ENCODE data around the gene PPP1R37.
"Not testable (repeated sequence)": the region's sequence is repeated elsewhere in the genome, so short reads cannot be mapped to it uniquely, and the experiment has no call there.

The PPP1R37 gene

DNA sequence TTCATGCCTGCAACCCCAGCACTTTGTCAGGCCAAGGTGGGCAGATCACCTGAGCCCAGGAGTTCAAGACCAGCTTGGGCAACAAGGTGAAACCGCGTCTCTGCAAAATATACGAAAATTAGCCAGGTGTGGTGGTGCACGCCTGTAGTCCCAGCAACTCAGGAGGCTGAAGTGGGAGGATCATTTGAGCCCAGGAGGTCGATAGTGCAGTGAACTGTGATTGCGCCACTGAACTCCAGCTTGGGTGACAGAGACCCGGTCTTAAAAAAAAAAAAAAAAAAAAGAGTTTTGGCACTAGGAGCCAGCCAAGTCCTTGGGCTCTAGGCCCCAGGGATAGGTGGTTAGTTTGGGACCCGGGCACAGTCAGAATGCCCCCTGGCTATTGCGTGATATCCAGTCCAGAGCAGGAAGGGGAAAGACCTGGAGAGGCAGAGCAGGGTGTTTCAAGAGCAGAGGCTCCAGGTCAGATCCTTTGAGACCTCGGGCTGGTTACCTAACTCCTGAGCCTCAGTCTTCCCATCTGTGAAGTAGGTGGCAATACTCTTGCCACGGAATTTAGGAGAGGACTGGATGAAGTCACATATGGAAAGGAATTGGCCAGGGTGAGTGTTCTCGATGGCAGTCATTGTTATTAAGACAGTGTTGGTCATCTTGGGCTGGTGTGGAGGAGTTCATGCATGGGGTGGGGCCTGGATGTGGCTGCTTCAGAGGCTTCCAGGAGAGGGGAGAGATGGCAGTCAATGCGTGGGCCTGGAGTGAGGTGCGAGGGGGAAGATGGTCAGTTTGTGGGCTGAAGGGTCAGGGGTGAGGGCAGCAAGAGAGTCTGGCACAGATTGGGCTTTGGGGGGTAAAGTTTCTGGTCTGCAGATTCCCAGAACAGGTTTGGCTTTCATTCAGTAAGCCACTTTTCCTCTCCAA is 2.8 kb downstream of the PPP1R37 start:
- no peak for DNase-seq (ENCODE audit: low read depth in 2 of 2)

DNA sequence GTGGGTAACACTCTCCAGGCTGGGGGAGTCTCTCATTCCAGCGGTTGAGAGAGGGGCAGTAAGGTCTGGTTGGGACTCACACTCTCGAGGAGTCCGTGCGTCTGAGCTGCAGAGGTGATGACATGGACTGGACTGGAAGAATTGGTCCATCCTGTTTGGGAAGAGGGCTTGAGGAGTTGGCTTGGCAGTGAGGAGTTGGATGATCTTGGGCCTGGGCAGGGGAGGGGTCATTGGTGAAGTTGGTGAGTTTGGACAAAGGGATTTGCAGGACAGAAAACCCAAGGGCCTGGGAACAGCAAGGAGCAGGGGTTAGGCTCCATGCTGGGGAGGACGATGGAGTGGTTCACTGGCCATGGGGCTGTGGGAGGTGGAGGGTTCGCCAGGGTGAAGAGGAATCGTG is 3.7 kb downstream of the PPP1R37 start:
- no peak for DNase-seq (ENCODE audit: low read depth in 2 of 2)

DNA sequence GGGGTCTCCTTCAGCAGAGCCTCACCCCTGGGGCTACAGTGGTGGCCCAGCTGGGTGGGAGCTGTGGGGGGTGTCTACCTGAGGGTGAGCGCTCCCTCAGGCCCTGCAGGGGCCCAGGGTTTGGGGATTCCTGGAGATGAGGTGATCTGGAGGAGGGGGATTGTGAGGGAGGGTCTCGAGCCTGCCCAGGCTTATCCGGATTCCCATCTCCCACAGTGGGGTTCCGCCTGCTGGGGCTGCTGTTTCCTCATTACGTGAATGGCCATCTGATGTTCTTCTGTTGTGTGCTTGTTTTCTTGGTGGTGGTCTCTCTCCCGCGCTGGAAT is 4.4 kb downstream of the PPP1R37 start:
- no peak for DNase-seq (ENCODE audit: low read depth in 2 of 2)

DNA sequence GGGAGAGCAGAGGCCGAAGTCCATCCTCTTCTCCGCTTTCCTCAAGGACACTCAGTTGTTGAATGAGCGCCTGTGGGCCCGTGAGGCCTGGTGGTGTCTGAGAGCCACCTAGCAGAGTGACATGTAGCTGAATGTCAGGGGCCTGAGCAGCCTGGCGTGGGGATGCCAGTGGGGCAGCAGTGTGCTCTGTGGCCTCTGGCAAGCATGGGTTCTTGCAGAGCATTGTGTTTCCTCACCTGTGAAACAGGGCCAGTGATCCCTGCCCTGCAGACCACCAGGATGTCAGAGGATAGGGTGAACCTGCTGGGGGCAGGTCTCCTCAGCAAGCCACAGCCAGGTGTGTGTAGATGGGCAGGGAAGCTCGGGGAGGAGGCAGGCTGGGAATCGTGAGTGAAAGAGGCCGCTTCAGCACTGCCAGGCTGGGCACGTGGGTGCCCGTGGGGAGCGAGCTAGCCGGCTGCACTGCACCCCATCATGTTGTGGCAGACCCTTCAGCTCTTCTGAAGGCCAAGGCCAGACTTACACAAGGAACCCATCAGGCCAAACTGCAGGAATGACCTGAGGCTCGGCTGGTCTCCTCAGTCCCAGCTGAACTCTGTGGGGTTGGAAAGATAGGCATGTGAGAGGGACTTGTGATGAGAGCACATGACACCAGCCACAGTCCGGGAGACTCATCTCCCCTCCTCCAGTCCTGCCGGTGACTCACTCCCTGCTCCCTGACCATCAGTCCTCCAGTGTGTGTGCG is 5.0 kb downstream of the PPP1R37 start:
- DNase-seq (ENCODE audit: low read depth in 2 of 2) = no peak

DNA sequence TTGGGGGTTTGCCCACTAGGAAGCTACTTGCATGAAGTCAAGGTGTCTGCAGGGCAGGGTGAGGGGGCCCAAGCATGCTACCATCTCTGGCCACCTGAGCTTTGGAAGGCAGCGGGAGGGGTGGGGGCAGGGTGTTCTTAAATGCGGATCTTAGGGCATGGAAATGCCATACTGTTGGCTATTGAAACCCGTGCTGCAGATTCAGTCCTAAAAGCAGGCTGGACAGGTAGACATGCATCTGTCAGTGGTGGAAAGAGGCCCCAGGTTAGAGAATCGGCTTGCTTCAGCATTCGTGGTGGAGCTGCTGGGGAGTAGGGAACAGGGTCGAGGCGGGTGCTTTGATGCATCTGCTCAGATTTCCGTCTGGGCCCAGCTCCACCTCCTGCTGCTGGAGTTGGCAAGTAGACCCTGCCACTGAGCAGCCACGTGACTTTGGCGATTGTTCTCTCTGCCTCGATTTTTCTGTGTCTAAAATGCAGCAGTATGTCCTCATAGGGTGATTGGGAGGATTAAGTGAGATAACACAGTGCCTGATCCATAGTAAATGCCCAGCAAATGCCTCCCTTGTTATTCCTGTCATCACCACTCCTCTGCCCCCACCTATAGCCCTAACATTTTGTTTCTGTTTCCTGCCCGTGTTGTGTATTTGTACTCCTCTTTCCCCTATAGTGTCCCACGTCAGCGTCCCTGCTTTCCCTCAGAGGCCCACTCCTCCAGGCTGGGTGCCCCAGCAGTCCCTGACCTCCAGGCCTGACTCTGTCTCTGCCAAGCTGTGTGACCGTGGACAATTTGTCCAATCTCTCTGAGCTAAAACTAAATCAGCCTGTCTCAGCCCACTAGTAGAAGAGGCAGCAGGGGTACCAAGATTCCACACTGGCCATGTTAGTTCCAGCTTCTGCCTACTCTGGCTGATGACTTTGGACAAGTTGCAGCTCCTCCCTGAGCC is 5.8 kb downstream of the PPP1R37 start:
- DNase-seq (ENCODE audit: low read depth in 2 of 2) = no peak

DNA sequence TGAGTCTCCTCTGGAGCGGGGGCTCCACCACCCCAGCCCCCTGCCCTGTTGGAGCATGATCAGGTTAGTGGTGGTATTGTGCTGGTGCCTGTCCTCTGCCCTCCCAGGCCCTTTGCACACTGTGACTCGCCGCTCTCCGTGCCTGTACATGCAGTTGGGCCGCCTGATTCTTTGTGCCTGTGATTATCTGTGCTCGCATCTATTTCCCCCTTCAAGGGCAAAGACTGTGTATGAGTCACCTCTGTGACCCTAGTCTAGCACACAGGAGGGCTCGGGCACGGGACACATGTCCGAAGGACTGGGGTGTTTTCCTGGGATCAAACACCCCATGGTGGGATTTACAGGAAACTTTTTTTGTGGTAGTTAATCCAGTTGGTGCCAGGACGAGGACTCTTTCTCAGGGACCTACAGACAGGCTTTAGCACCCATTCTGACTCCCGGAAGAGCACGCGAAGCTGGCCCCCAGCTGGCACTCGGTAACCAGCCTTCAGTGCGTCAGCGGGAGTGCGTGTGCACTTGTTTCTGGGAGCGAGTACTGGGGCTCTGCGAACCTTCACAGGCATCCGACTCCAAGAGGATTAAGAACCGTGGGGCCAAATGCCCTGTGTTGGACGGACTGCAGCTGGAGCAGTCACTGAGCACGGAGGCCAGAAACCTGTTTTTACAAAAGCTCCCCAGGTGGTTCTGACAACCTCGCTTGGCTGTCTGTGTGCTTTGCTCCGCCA is 6.7 kb downstream of the PPP1R37 start:
- no peak for DNase-seq (ENCODE audit: low read depth in 2 of 2)

DNA sequence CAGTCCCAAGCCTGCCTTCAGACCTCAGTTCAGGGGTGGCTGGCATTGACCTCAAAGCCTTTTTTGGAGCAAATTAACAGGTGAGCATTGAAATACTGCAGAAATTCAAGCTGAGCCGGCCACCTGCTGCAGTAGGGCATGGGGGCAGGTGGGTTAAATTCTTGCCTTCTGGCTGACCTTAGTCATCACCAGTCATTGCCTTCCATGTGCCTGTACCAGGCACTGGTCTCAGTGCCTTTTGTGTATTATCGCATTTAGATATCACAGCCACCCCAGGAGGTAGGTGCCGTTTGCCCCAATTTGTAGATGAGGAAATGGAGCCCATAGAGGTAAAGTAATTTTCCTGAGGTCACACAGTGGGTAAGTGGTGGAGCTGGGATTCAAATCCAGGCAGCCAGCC is 7.2 kb downstream of the PPP1R37 start:
- no peak for DNase-seq (ENCODE audit: low read depth in 2 of 2)

DNA sequence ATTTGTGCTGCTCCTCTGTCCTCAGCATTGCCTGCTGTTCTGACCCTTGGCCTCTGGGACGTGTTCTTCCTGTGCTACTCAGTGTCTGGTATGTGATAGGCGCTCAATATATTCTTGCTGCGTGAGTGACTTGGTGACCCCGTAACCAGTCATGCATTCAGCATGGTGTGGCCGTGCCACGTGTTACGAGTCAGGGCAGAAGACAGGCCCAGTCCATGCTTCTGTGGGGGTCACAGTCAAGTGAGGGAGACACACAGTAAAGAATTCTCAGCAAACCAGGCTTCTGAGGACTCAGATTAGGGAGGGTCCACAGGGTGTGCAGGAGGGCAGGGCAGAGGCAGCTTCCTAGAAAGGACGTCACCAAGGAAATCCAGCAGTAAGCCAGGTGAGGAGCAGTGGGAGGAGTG is 7.9 kb downstream of the PPP1R37 start:
- DNase-seq (ENCODE audit: low read depth in 2 of 2) = no peak

DNA sequence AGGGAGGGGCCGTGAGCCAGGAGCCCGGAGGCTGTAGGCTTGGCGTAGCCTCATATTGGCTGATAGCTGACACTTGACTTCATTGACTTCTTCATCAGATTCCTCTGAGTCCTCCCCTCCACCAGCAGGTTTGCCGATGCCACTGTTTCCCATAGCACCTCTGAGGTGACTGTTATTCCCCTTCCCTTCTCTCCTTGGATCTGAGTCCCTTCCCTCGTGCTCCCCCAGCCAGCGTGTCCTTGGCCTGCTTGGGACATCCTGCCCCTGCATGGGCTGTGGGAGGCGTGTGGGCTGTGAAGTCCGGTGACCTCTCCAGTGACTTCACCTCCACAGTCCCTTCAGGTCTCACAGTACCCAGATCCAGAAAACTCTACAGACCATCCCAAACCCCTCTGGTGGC is 8.8 kb downstream of the PPP1R37 start:
- no peak for DNase-seq (ENCODE audit: low read depth in 2 of 2)

DNA sequence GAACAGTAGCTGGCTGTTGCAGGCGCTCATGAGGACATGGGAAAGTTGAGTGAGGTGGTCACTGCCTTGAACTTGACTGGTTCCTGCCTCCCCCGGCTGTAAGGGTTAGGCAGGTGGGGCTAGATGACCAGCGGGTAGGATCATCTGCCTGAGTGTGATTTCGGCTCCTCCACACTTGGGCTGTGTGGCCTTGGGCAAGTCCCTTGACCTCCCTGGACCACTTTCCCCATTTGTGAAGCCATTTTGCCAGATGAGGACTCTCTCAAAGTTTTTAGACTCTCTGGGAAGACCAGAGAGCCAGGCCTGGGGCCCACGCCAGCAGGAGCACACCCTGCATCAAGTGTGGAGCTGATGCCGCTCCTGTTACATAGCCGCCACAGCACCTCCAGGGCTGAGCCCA is 9.5 kb downstream of the PPP1R37 start:
- DNase-seq (ENCODE audit: low read depth in 2 of 2) = no peak

DNA sequence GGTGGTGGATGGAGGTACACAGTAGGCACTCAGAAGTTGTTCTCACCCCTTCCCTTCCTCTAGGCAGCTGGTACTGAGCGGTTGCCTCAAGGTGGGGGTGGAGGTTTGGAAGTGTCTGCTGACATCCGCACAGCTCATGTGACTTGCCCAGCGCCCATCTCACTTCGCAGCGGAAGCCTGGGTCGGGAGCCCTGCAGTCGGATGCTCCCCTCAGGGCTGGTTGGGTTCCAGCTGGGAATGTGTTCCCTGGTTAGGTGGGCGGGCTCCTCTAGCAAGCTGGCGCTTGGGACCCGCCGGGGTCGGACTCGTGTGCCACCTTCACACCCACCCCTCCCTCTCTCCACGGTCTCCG is 10.2 kb downstream of the PPP1R37 start:
- DNase-seq (ENCODE audit: low read depth in 2 of 2) = no peak

DNA sequence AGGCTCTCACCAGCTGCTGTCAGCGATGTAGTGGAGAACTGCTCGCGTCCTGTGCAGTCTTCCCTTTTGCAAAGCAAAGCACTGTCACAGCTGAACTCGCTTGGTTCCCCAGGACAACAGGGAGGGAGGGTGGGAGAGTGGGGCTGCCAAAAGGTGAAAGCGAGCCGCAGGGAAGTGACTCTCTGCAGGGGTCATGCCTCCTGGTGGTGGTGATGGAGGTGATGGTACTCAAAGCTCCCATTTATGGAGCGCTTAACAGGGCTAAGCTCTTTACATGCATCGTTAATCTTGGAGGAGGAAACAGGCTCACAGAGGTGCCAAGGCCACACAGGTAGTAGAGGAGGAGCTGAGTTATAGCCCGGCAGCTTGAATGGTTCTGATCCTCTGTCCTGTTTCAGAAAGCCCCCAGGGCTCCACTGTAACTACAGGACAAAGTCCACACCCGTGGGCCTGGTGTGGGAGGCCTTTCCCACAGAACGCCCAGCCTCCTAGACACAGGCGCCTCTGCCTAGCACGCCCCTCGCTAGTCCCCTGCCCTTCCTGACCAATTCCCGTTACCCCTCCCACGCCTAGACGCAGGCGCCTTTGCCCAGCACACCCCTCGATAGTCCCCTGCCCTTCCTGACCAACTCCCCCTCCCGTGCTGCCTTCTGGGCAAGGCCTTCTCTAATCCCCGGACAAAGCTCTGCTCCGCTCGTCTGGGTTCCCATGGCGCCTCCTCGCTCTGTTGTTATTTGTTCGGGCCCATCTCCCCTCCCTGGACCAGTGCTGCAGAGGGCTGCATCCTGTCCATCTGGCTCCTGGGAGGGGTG is 10.7 kb downstream of the PPP1R37 start:
- DNase-seq (ENCODE audit: low read depth in 2 of 2) = no peak

DNA sequence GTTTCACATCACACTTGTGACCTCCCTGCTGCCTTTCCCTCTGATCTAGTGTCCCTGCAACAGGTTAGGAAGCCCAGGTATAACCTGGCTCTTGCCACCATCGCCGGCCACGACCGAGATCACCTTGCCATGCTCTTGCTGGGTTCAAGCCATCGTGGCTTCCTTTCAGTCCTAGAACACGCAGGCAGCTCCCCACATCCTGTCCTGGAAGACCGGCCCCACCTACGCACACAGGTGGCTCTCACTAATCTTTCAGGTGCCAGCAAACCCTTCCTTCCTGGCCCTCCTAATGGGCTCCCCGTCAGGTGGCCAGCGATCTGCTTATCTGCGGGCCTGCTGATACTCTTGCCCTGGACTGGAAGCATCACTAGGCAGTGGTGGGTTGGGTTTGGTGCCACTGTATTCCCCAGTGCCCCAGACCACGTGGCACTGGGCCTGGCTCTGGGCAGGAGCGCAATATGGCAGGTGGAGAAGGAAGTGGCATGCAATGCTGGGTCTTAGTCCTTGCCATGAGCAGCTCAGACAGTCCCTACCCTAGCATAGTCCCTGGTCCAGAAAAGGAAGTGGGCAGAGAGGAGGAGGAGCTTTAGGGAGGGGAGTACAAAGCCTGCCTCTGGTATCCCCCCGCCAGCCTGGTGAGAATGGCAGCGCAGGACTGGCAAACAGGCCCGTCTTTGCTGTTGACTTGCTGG is 11.8 kb downstream of the PPP1R37 start:
- DNase-seq (ENCODE audit: low read depth in 2 of 2) = no peak

DNA sequence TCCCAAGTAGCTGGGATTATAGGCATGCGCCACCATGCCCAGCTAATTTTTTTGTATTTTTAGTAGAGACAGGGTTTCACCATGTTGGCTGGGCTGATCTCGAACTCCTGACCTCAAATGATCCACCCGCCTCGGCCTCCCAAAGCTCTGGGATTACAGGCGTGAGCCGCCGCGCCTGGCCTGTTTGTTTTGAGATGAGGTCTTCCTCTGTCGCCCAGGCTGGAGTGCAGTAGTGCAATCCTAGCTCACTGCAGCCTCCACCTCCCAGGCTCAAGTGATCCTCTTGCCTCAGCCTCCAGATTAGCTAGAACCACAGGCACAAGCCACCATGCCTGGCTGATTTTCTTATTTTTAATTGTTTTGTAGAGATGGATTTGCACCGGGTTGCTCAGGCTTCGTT is 13.4 kb downstream of the PPP1R37 start:
- not testable (repeated sequence) for DNase-seq (ENCODE audit: low read depth in 2 of 2)

DNA sequence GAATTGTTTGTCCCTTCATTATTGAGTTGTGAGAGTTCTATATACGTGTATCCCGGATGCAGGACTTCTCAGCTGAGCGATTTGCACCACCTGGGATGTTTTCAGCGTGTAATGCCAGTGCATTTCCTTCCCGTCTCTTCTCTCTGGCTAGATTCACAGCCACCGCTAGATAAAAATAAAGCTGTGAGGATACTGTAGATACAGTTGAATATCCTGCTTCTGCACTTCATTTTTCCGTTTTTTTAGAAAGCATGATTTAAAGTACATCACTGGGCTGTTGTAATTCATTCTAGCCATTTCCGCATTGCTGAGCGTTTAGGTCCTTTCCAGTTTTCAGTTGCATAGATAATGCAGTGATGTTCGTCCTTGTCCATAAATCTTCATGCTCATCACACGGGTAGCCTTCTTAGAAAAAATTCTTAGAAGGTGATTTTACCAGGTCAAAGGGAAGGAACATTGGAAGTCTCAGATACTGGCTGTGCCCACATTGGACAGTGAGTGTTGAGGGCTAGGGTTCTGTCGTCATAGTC is 14.7 kb downstream of the PPP1R37 start:
- no peak for DNase-seq (ENCODE audit: low read depth in 2 of 2)

DNA sequence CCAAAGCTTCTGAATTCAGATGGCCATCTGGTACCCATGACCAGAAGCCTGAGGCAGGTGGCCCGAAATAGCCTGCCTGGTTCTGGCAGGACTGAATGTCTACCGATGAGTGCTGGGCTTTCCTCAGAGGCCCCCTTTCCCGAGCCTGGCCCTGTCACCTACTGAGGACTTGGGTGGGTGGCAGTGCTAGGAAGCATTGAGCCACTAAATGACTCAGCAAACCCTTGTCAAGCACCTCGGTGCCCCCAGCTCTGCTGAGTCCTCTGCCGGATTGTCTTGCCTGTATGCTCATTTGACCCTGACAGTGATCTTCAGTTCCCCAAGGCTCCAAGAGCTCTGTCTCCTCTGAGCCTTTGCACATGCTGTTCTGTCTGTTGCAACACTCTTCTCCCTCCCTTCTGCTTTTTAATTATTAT is 17.9 kb downstream of the PPP1R37 start:
- no peak for DNase-seq (ENCODE audit: low read depth in 2 of 2)

DNA sequence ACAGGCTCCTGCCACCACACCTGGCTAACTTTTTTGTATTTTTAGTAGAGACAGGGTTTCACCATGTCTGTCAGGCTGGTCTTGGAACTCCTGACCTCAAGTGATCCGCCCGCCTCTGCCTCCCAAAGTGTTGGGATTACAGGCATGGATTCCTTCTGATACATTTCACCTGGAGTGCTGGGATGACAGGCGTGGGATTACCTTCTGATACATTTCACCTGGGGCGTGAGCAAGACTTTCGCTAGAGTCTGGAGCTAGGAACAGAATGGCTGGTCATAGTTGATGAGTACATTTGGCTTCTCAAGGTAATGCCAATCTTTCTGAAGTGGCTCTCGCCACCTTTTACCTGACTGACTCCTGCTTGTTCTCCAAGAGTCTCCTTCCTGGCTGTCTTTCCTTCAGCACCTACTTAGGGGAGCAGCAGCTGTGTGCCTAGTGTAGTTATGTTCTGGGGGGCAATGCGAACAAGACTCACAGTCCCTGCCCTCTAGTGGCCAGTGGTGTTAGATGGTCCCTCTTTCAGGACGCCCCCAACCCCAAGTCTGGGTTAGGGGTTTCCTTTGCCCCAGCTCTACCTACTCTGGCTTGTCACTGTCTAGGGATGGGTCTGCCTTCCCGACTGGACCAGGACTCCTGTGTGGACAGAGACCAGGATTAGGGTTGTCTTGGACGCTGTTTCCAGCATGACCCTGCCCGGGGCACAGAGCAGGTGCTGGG is 19.3 kb downstream of the PPP1R37 start:
- no peak for DNase-seq (ENCODE audit: low read depth in 2 of 2)

DNA sequence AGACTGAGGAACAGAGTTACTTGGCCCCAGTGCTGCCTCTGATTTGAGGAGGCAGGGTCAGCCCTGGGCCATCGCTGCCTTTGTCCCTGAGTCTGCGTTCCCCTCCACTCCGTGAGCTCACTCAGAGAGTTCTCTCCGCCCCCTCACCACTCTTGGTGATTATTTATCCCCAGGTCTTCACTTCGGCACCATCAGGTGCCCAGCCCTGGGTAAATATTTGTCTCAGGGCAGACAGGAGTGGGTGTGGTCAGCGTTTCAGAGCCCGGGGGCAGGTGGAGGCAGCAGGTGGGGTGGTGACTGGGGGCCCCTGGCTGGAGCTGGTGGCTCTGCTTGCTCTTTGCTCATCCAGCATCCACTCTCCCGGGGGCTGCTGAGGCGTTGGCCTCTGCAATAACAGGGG is 20.6 kb downstream of the PPP1R37 start:
- no peak for DNase-seq (ENCODE audit: low read depth in 2 of 2)

DNA sequence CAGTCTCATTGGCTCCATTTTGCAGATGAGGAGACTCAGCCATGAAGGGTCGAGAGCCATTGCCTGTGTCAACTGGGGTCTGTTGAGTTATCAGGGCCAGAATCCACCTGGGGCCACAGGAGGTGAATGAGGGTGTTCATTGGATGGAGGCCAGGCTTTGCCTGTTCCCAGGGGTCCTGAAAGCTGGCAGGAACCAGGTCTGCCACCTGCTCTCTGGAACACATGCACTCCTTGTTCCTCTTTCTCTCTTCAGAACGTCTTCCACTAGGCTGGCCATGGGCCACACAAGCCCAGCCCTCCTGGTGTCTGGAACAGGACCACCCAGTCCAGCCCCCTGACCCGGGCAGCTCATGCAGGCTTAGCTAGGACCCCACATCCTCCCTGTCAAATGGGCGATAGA is 21.1 kb downstream of the PPP1R37 start:
- DNase-seq (ENCODE audit: low read depth in 2 of 2) = no peak

All from stimulated activated CD4-positive, alpha-beta T cell treated with anti-CD3 and anti-CD28 coated beads, Interleukin-4, amount 100 ng/mL, for 48 hours (primary cell).